CD4-positive, alpha-beta T cell treated with Interleukin-17A for 4 hours (primary cell): ENCODE measurements around the gene PITPNM3.

Source experiments
- DNase-seq: peaks from one replicate; pipeline ENCODE4 v3.0.0-alpha.2; 2020; ENCODE audit warnings: mixed read lengths

The PITPNM3 gene

DNA sequence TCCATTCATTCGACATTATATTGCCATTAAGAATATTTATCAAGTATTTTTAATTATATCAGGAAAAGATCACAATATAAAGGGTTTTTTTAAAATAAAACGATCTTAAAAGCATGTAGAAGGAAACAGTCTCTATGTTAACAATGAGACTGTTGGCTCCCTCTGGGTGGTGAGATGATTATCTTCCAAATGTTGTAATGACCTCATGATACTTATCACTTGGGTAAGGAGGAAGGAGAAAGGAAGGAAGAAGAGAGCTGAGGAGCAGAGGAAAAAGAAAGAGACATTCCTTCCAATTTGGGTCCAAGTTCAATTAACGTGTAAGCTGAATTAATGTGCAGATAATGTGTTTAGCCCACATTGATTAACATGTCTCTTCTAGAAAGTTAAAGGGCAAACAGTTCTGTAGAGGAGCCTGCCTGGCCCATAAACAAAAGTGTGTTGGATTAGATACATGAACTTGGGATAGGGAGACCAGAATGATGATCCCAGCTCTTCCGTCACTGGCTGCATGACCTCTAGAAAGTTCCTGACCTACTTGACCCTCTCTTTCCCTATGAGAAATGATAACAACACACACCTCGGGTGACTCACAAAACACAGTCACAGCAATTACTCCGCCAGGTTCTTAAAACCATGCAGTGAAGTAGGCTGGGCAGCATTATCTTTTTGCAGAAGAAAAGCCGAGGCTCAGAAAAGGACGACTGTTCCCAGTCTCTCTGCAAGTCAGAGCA lies 80.1 kb downstream of the PITPNM3 start:
- no peak for DNase-seq

DNA sequence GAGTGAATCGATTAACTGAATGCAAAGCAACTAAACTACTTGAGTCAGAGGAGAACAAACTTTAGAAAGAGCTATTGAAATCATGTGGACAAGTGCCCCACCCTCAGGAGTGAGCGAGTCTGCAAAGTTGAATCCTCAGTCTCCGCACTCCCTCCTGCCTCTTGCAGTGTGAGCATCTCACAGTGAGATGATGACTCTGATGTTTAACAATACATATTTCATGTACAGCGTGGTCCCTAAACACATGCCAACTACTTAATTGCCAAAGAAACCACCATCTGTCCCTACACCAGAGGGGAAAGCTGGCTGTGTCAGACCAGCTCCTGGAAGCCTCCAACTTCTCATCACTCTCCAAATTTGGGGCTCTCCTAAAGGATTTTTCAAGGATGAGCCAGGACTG lies 80.9 kb downstream of the PITPNM3 start:
- DNase-seq = no peak

DNA sequence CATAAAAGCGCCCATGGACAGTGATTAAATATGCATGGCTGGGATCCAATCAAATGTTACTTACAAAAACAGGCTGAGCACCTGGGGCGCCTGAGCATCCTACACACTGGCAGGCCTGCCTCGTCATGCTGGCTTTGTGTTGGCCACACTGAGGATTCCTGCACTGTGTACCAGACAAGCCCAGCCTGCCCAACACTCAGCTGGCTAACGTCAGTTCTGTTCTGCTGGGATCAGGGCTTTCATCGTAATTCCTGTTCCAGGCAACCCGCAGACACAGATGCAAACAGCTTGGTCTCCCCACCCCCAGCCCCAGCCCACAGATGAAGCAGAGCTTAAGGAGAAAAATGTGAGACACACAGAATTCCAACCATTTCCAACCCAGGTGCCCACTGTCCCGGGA lies 81.4 kb downstream of the PITPNM3 start:
- no peak for DNase-seq

DNA sequence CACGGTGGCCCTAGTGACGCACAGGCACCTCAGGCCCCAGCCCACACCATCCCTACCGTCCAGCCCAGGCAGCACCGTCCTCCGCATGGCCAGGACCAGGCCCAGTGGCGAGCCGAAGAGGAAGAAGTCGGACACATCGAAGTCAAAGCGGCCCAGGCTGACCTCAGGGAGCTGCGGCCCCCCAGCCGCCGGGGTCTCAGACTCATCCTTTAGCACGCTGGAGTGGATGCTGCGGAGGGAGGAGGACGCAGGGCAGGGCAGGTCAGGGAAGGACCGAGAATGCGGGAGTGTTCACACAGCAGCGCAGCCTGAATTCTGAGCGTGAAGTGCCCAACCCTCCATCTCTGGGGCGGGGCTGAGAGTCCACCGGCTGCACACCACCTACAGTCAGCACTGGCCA lies 82.0 kb downstream of the PITPNM3 start:
- DNase-seq = no peak

DNA sequence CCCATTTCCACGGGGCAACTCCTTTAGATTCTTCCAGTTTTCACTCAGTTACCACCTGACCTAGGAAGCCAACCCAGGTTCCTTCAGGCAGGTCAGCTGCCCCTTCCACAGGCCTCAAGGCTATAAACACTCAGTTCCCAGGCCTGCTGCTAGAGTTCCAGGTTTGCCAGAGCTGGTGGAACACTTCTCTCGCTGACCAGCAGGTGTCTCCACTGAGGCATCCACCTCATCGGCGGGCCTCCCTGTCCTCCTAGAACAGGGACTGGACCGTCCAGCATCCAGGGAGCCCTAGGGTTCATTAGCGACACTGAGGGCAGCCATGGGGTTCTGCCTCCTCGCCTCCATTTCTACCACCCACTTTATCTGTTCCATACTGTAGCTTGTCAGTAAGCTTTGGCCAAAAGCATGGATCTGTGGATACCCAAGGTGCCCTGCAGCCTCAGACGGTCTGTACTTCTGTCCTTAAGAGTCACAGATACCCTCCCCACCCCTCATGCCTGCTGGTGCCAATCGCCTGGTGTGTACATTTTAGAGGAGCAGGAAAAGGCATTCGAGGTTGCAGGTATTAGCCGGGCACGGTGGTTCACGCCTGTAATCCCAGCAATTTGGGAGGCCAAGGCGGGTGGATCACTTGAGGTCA lies 83.1 kb downstream of the PITPNM3 start:
- DNase-seq = peak; percentile 77

DNA sequence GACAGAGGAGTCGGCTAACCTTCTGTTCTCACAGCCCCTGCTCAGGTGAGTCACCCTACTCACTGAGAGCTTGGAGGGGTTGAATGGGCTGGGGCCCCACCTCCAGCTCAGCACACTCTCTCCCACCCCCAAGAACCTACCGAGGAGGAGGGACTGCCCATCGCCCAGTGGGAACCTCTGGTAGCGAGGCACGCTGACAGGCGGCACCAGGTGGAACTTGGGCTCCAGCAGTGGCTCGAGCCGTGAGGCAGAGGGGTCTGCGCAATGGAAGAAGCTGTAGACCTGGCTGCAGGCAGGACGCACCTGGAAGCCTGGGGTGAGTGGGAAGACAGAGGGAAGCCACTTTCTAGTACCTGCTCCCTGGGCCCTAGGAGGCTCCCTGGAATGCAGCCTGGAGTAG lies 83.8 kb downstream of the PITPNM3 start:
- no peak for DNase-seq

DNA sequence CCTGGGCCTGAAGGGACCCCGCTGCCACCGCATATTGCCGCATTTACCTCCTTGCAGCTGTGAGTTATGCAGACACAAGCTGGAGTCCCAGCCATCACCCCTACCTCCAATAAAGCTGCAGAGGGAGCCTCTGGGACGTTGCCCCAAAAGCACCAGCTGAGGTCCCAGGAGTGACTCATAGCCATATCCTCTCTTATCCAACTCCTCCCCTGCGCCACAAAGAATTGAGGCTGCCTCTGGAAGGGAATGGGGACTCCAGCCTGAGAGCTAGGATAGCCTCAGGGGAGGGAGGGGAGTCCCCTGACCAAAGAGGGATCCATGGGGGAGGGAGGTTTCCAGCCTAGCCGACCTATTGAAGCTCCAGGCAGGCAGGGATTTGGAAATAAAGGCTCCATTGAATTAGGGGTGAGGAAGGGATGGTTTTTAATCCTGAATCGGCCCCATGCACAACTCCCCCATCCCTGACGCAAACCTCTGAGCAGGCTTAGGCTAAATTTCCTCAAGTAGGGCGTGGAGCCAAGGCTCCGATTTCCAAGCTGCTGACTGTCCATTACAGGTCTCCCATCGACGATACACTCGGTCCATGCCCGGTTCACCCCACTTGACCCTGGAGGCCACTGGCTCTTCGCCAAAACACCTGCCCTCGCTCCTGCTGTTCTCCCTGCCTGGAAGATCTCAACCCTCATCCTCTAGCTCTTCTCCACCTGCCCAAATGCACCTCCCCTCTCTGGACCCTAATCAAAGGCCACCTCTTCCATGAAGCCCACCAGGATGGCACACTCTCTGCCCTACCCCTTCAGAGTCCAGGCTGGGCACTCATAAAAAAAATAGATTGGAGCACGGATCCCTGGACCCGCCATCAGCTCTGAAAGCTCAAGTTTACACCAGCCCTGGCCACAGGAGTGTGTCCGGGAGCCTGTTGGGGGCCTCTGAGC lies 84.6 kb downstream of the PITPNM3 start:
- DNase-seq = no peak

DNA sequence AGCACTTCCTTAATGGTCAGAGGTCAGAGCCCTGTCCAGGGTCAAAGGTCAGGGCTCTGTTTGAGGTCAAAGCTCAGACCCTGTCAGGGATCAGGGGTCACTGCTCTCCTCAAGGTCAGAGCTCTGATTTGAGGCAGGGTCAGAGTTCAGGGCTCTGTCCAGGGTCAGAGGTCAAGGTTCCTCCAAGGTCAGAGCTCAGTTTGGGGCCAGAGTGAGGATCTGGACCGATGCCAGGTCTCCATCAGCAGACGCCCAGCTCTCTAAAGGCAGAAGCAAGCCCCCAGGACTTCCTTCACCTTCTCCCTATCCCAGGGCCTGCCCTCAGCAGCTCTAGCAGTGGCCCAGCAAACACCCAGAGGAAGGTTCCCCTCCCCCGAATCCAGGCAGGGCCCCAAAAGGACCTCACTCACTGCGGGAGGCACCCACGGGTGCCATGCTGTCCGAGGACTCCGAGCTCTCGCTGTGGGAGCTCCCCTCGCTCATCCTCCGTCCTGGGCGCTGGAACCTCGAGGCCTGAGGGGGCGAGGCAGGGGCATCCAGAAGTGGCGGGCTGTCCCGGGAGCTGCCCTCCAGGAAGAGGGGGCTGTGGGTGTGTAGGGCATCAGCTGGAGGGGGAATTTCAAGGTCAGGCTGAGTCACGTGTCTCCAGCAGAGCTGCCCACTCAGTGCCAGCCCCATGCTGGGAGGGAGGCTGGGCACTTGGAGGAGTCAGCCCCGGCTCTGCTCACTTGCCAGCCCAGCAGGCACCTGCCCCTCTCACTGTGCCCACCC lies 85.4 kb downstream of the PITPNM3 start:
- DNase-seq = no peak

DNA sequence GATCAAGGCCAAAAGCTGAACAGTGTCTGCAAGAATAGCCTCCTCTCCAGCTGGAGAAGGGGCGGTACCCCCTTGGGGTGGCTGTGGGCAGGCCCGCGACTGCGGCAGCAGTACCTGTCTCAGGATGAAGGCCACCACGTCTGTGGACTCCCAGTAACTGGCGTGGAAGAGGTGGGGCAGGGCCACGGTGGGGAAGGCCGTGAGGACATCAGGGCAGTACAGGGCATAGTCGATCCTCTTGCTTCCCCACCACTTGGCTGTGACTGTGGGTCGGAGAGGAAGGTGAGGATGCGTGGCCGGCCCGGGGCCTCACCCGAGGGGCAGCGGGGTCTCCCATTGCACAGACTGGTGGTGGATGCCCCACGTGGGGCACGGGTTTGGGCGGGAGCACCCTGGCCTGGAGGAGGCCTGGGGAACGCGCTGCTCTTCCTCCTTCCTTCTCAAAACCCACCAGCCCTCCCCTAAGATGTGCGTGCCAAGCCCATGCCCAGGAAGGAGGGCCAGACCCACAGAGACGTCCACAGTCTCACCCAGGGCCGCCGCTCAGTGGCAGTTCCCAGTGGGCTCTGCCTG lies 86.1 kb downstream of the PITPNM3 start:
- no peak for DNase-seq

DNA sequence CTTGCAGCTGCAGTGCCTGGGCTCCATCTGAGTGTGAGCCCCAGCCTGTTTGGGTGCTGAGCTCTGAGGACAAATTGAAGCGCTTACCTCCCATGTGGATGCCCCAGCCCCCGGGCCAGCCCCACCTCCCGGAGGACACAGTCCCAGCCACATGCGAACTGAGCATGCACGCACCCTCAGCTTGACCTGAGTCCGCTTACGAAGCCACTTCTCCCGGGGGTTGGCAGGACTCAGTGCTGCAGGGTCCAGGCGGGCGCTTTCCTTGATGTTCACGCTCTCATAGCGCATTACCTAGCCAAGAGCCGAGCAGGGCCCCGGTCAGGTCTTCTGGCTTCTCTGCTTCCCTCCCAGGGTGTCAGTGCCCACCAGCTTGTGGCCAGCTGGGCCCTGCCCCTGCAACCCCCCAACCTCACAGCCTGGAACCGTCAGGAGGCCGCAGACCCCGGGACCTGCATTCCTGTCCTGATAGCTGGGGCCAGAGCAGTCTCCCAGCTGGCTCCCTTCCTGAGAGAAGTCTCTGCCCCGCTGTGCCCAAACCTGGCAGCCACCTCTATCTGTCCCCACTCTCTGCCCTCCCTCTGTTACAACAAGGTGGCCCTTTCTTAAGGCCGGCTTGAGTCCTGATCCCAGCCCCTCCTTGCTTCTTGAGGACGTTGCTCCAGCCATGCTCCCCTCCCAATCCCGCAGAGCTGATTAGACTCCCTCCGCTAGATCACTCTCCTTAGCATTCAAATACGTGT lies 88.1 kb downstream of the PITPNM3 start:
- DNase-seq = no peak

DNA sequence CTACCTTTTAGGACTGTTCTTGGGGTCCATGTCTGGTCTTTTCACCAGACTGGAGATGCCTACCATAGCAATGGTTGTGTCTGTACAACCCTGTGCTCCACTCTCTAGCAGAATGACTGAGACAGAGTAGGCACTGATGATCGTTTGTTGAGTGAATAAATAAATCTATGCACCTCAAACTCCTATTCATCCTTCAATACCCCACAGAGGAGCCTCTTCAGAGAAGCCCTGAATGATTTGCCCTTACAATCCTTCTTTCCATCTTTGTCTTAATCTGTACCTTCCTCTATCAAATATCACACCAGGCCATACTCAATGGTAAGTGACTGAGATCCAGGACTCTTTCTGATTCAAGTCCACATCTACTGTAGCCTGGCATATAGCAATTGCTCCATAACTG lies 88.8 kb downstream of the PITPNM3 start:
- no peak for DNase-seq

DNA sequence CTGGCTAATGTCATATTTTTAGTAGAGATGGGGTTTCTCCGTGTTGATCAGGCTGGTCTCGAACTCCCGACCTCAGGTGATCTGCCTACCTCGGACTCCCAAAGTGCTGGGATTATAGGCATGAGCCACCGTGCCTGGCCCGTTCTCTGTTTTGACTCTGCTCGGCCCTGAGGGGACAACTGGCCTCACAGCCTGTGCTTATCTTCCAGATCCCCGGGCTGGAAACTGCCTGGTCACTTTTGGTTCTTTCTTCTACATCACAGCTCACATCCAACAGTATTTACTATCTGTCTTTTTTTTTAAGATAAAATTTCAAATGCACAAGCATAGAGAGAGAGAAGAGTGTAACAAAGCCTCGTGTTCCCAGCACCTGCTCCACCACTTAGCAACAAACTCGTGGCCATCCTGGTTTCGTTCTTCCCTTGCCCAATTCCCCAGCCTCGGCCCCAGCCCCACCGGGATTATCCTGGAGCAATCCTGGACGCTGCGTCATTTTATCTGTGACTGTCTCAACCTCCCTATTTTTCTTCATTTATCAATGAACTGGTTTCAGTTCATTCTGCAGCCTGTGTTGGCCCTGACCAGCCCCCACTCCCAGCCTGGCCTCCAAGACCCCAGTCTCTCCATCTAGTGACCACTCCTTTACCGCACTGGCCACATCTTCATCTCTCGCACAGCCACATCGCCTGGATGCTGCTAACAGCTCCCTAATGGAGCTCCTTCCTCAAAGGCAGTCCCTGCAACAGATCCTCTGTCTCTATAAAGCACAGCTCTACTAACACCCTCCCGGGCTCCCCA lies 91.0 kb downstream of the PITPNM3 start:
- DNase-seq = no peak

DNA sequence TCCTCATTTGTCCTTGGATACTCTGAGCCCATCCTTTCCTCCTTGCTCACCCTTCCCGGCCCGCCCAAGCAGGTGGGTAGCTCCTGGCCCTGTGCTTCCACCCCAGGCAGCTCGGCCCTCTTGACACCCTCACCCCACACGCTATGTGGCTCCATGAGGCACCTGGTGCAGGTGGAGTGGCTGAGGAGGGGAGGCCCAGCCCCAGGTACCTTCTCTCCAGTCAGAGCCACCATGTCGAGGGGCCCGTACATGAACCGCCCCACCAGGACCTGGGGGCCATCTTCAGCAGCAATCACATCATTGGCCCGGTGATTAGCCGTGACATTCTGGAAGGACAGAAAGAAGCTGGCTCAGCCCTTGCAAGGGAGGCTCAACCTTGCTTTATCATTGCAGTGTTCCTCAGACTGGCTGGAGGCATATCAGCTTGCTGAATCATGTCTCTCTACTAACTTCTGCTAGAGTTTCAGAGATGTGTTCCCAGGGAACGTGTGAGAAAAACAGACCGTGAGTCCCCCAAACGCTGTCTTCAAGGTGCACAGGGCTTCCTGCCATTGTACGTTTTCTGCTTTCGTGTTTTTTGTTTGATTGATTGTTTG lies 91.8 kb downstream of the PITPNM3 start:
- no peak for DNase-seq

DNA sequence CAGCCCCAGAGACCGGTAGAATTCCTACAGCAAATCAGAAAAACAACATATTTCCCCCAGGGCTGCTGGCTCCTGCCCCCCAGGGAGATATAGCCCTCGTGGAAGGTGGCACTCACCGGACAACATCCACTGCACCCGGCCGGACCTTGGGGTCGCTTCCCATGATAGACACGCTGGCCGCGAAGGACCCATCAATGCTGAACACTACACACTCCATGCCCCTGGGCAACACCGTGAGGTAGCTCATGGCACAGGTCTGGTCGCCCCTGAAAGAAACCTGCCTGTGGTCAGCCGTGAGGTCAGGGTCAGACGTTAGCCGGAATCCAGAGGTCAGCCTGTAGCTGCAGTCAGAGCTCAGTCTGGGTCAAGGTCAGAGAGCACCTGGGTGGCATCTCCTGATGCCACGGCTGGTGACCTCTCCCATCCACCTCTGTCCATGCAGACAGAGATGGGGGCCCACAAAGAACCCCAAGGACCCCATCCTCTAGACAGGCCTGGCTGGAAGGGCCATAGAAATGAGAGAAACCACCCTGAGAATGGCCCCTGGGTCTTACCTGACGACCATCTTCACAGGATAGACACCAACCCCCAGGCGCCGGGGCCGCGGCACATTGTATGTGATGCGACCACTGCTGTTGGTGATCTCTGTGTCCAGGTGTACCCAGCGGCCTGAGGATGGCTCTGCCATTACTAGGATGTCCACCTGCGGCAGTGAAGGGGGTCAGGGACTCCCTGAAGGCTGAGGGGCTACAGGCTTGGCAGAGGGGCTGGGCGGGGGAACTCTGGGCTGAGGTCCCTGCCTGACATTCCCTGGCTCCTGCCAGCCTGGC lies 92.5 kb downstream of the PITPNM3 start:
- DNase-seq = no peak

DNA sequence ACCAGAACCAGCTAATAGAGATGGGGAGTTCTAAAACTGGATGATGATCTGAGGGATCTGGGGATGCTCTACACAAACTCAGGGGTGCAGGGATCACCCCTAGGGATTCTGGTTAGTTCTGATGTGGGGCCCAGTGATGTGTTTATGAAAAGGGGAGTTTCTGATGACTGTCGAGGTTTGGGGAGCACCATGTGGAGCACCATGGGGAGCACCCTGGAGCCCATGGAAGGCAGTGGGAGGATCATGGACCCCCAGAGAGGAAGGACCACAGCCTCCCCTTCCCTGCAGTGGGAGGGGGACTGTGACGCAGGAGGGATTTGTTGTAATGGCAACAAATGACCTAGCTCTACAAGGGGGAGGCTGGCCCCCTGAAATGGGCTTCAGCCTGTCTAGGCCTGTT lies 93.7 kb downstream of the PITPNM3 start:
- no peak for DNase-seq

DNA sequence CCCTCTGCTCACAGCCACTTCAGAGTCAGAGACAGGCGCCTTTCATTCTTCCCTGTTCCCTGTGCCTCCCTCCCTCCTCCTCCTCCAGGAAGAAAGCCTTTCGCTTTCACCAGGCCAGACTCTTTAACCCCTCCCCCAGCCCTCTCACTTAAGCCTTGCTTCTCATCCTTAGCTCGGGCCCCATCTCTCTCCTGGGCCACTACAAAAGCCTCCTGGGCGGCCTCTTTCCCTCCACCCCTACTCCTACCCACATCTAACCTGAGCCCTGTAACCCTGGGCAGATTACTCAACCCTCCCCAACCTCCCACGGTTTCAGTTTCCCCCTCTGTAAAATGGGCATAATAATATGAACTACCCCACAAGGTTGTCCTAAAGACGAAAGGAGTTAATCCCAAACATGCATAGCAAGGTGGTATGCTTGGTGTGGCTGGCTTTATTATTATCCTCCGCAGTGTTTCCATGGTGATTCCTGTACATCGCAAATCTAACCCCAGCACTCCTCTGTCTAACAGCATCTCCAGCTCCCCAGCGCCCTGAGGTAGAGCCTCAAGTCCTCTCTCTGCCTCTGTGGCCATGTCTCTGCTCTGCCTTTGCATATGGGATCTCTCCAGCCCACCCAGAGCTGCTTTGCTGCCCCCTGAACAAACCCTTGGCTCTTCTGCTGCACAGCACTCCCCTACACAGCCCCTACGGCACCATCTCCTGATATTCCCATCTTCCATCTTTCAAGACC lies 94.4 kb downstream of the PITPNM3 start:
- DNase-seq = no peak

DNA sequence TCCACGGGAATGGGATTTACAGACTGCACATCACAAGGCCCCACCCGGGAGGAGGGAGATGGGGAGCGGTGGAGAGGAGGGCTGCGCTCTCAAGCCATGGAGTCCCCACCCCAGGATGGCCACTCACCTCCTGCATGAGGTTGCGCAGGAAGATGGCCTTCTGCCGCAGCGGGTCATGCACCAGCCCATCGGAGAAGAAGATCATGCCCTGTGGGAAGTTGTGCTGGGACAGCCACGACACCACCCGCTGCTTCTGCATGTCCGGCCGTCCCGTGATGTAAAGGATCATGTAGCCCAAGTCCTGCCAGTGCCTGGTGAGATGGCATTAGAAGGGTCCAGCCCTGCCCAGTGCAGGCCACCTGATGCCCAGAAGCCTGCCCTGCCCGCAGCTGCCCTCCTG lies 95.1 kb downstream of the PITPNM3 start:
- no peak for DNase-seq

DNA sequence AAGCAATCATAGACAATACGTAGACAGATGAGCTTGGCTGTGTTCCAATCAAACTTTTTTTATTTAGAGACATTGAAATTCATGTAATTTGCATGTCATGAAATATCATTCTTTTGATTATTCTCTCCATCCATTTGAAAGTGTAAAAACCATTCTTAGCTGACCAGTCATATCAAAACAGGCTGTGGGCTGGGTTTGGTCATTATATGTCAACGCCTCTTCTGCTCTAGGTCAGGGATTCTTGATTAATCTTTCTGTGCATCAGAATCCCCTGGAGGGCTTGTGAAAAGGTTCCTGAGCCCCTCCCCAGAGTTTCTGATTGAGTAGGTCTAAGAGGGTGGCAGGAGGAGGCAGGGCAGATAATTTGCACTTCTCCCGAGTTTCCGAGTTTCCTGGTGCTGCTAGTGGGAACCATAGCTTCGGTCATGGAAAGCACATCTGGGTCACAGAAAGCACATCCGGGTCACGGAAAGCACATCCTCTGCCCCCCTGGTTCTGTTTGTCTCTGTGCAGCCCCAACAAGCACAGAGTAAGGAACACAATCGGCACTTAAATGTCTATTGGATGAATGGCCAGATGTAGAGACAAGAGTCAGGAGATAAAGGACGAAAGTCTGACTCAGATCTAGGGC lies 95.7 kb downstream of the PITPNM3 start:
- DNase-seq = no peak
